SK-N-SH (cell line): Measurements from ENCODE around the gene THUMPD3. TPM values are rescaled to one million over a fixed set of nuclear protein-coding genes. Genes with fewer than 3 reads are reported as not detected.

Experiments
- CTCF ChIA-PET: fragments of 300-600, 350-600 bp; formaldehyde crosslinking; extraction: SDS; loops from one replicate; lab custom pipeline; 2021; lab: Yijun Ruan, JAX
- POLR2A ChIA-PET: fragments of 350-600 bp; sonication (Branson Sonifier 250); formaldehyde crosslinking; extraction: SDS; loops from one replicate; lab custom pipeline; 2020; ENCODE audit warnings: antibody characterized with exemption, inconsistent platforms; lab: Yijun Ruan, JAX
- DNase-seq: peaks from one replicate; pipeline ENCODE4 v3.0.0; 2012
- H2AFZ ChIP-seq: fragments of 200-600 bp; sonication (generic); 2 replicates; pipeline ENCODE4 v1.8.1; 2016; ENCODE audit warnings: antibody characterized with exemption, mild to moderate bottlenecking, low read depth
- H3F3A ChIP-seq: fragments of 200-600 bp; sonication (generic); replicated peaks from 2 replicates; pipeline ENCODE3; 2016; ENCODE audit warnings: antibody characterized with exemption, mild to moderate bottlenecking; ENCODE audit not compliant: insufficient read depth
- H3K27ac ChIP-seq, 2 experiments: fragments of 200-500 bp in 1 of 2; fragments of 200-600 bp in 1 of 2; sonication (Bioruptor generic) in 1 of 2; sonication (generic), shearing (Covaris generic) in 1 of 2; 2 replicates each; pipeline versions ENCODE4 v1.5.1 to v1.6.1; 2014 to 2016; ENCODE audit warnings: low read depth in 2 of 2, inconsistent platforms in 1 of 2, low read length in 1 of 2, mild to moderate bottlenecking in 1 of 2, mixed read lengths in 1 of 2
- H3K27me3 ChIP-seq: fragments of 200-600 bp; sonication (generic), shearing (Covaris generic); 2 replicates; pipeline ENCODE4 v1.6.1; 2016; ENCODE audit warnings: mixed run types; ENCODE audit not compliant: insufficient read depth
- H3K36me3 ChIP-seq, 2 experiments: fragments of 200-500 bp in 1 of 2; fragments of 200-600 bp in 1 of 2; sonication (Bioruptor generic) in 1 of 2; sonication (generic) in 1 of 2; replicated peaks in 1 of 2; 2 replicates each; pipeline versions ENCODE3 to v1.5.1; 2014 to 2016; ENCODE audit warnings: low read length in 1 of 2, mild to moderate bottlenecking in 1 of 2; ENCODE audit not compliant: insufficient read depth in 2 of 2, control insufficient read depth in 1 of 2
- H3K4me1 ChIP-seq, 2 experiments: fragments of 200-500 bp in 1 of 2; fragments of 200-600 bp in 1 of 2; sonication (Bioruptor generic) in 1 of 2; sonication (generic), shearing (Covaris generic) in 1 of 2; 2 replicates each; pipeline versions ENCODE4 v1.5.1 to v1.6.1; 2014 to 2016; ENCODE audit warnings: low read depth in 1 of 2, low read length in 1 of 2, mixed run types in 1 of 2; ENCODE audit not compliant: insufficient read depth in 2 of 2, control insufficient read depth in 1 of 2
- H3K4me2 ChIP-seq: fragments of 200-600 bp; sonication (generic), shearing (Covaris generic); 2 replicates; pipeline ENCODE4 v1.6.1; 2017; ENCODE audit warnings: mixed run types
- H3K4me3 ChIP-seq, 2 experiments: fragments of 200-500 bp in 1 of 2; fragments of 200-600 bp in 1 of 2; sonication (Bioruptor generic) in 1 of 2; sonication (generic), shearing (Covaris generic) in 1 of 2; 2 replicates each; pipeline versions ENCODE4 v1.5.1 to v1.8.1; 2014 to 2016; ENCODE audit warnings: low read depth in 2 of 2, inconsistent platforms in 1 of 2, low read length in 1 of 2, mild to moderate bottlenecking in 1 of 2, mixed read lengths in 1 of 2, moderate library complexity in 1 of 2
- H3K79me2 ChIP-seq: fragments of 200-600 bp; sonication (generic); 2 replicates; pipeline ENCODE4 v1.8.1; 2017; ENCODE audit warnings: mild to moderate bottlenecking; ENCODE audit not compliant: insufficient read depth
- H3K9ac ChIP-seq: fragments of 200-600 bp; sonication (generic); 2 replicates; pipeline ENCODE4 v1.6.1; 2017; ENCODE audit warnings: mixed run types
- H3K9me2 ChIP-seq: fragments of 200-600 bp; sonication (generic); 2 replicates; pipeline ENCODE4 v1.6.1; 2017; ENCODE audit warnings: mixed run types
- H3K9me3 ChIP-seq: fragments of 200-600 bp; sonication (generic); 2 replicates; pipeline ENCODE4 v1.6.1; 2017; ENCODE audit warnings: mixed run types, mild to moderate bottlenecking, moderate library complexity
- H4K20me1 ChIP-seq: fragments of 200-600 bp; sonication (generic); 2 replicates; pipeline ENCODE4 v1.6.1; 2017; ENCODE audit warnings: mild to moderate bottlenecking, mixed run types; ENCODE audit not compliant: insufficient read depth
- CHD2 ChIP-seq: fragments of 150-350 bp; IDR thresholded peaks from 2 replicates; pipeline ENCODE4 v1.6.1; 2018; ENCODE audit warnings: low read length; ENCODE audit not compliant: partially characterized antibody
- FOSL2 ChIP-seq: IDR thresholded peaks from 2 replicates; pipeline ENCODE4 v1.4.0; 2012; ENCODE audit warnings: low read depth, mild to moderate bottlenecking, moderate library complexity, borderline replicate concordance
- FOXJ3 ChIP-seq: sonication (generic); formaldehyde crosslinking; IDR thresholded peaks from 2 replicates; pipeline ENCODE4 v1.5.1; 2020; ENCODE audit warnings: mild to moderate bottlenecking, missing genetic modification reagents
- IRF3 ChIP-seq: fragments of 150-350 bp; IDR thresholded peaks from 2 replicates; pipeline ENCODE4 v1.6.1; 2016; ENCODE audit warnings: mild to moderate bottlenecking, low read depth, low read length
- JUND ChIP-seq: IDR thresholded peaks from 2 replicates; pipeline ENCODE4 v1.4.0; 2012
- MAX ChIP-seq: IDR thresholded peaks from 2 replicates; pipeline ENCODE4 v1.4.0; 2012; ENCODE audit warnings: low read depth
- MXI1 ChIP-seq: IDR thresholded peaks from 2 replicates; pipeline ENCODE4 v1.6.1; 2012; ENCODE audit warnings: mild to moderate bottlenecking, low read depth, low read length, improper control_type of control experiment
- NFIC ChIP-seq: IDR thresholded peaks from 2 replicates; pipeline ENCODE4 v1.4.0; 2012; ENCODE audit warnings: borderline replicate concordance
- POLR2AphosphoS5 ChIP-seq: IDR thresholded peaks from 2 replicates; pipeline ENCODE4 v1.6.1; 2012; ENCODE audit warnings: low read depth, low read length
- RAD21 ChIP-seq: IDR thresholded peaks from 2 replicates; pipeline ENCODE4 v1.6.1; 2012; ENCODE audit warnings: mild to moderate bottlenecking, low read length
- RCOR1 ChIP-seq: fragments of 150-350 bp; IDR thresholded peaks from 2 replicates; pipeline ENCODE4 v1.6.1; 2017; ENCODE audit warnings: antibody characterized with exemption, low read length
- REST ChIP-seq: IDR thresholded peaks from 2 replicates; pipeline ENCODE4 v1.6.1; 2012; ENCODE audit warnings: mild to moderate bottlenecking, low read depth, low read length, moderate library complexity
- RXRA ChIP-seq: IDR thresholded peaks from 2 replicates; pipeline ENCODE4 v1.4.0; 2012; ENCODE audit warnings: low read depth, mild to moderate bottlenecking, borderline replicate concordance
- SIN3A ChIP-seq: IDR thresholded peaks from 2 replicates; pipeline ENCODE4 v1.6.1; 2012; ENCODE audit warnings: low read depth, mild to moderate bottlenecking, low read length, moderate library complexity, borderline replicate concordance
- SMC3 ChIP-seq: IDR thresholded peaks from 2 replicates; pipeline ENCODE4 v1.6.1; 2012; ENCODE audit warnings: low read depth, low read length, improper control_type of control experiment
- TCF12 ChIP-seq: IDR thresholded peaks from 2 replicates; pipeline ENCODE4 v1.4.0; 2012
- TEAD4 ChIP-seq: IDR thresholded peaks from 2 replicates; pipeline ENCODE4 v1.4.0; 2012; ENCODE audit warnings: mild to moderate bottlenecking, borderline replicate concordance; ENCODE audit not compliant: insufficient read depth
- YY1 ChIP-seq: IDR thresholded peaks from 2 replicates; pipeline ENCODE4 v1.4.0; 2012; ENCODE audit warnings: low read depth, mild to moderate bottlenecking
- WGBS: methylation state at CpG from one replicate; pipeline ENCODE4 v1.1.6; 2017; ENCODE audit warnings: low lambda C conversion rate; 5-methylcytosine and 5-hydroxymethylcytosine counted together
- polyA plus RNA-seq, 3 experiments: library from polyadenylated mRNA; depleted of rRNA; stranded (reverse); fragments of >200 nt; gene quantifications; 2 replicates each; pipeline ENCODE4 v1.2.3, GENCODE V29; 2012
- TF ChIP-seq, protein P1 (sequence below): IDR thresholded peaks from 2 replicates; pipeline ENCODE4 v1.4.0; 2012; ENCODE audit warnings: low read depth, borderline replicate concordance
- TF ChIP-seq, protein P2 (sequence below): fragments of 200-600 bp; sonication (generic); IDR thresholded peaks from 2 replicates; pipeline ENCODE4 v1.6.1; 2017; ENCODE audit warnings: antibody characterized with exemption, mild to moderate bottlenecking, moderate library complexity
- TF ChIP-seq, protein P3 (sequence below): IDR thresholded peaks from 2 replicates; pipeline ENCODE4 v1.4.0; 2012; ENCODE audit warnings: low read depth, borderline replicate concordance
- TF ChIP-seq, protein P4 (sequence below): IDR thresholded peaks from 2 replicates; pipeline ENCODE4; 2012

Gene THUMPD3
- polyA plus RNA-seq, 1 of the 3 experiments (the other 2 are of a cell fraction), result 27.1 TPM

DNA sequence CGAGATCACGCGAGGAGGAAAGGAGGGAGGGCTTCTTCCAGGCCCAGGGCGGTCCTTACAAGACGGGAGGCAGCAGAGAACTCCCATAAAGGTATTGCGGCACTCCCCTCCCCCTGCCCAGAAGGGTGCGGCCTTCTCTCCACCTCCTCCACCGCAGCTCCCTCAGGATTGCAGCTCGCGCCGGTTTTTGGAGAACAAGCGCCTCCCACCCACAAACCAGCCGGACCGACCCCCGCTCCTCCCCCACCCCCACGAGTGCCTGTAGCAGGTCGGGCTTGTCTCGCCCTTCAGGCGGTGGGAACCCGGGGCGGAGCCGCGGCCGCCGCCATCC is 33.4 kb downstream of the THUMPD3 start:
- peak overlapping the region; percentile 95 for H3K9ac ChIP-seq
- no peak for DNase-seq
- peaks cover 41 to 42% of the 10 kb centered on the region in 2 experiments for H3K36me3 ChIP-seq
- H3K79me2 ChIP-seq, result peaks cover 87% of the 10 kb centered on the region
- no peak overlapping the region for H2AFZ ChIP-seq
- peaks cover 76% of the 10 kb centered on the region for H4K20me1 ChIP-seq
- H3K27me3 ChIP-seq, result no peaks in the 10 kb centered on the region
- peak overlapping the region; percentile 90 for H3K4me2 ChIP-seq
- peak overlapping the region; percentile 85 to 98 for H3K4me3 ChIP-seq
- ChIA-PET CTCF (interaction anchor here (0.6 to 2.3 kb wide), 6 partner anchors 13 to 743 kb away, joined by 3 to 8 read pairs (median 5); no protein-coding TSS in a partner anchor), POLR2A (interaction anchor here (0.5 to 3.5 kb wide), 16 partner anchors 8 to 731 kb away, joined by 3 to 39 read pairs (median 3); partner anchors contain the start of genes OGG1 and THUMPD3)
- no peaks in the 10 kb centered on the region for H3K9me3 ChIP-seq
- peak overlapping the region; percentile 96 to 99 for H3K27ac ChIP-seq
- H3F3A ChIP-seq, result peaks cover 46% of the 10 kb centered on the region
- 3% methylated on average over 6 of the region's 25 CpGs for WGBS
- H3K4me1 ChIP-seq, result peaks cover 20 to 30% of the 10 kb centered on the region in 2 experiments; a peak in 3 of 4 replicates
- H3K9me2 ChIP-seq, result no peaks in the 10 kb centered on the region
- TF ChIP-seq REST, result no peak
- TF ChIP-seq, protein P1, sequence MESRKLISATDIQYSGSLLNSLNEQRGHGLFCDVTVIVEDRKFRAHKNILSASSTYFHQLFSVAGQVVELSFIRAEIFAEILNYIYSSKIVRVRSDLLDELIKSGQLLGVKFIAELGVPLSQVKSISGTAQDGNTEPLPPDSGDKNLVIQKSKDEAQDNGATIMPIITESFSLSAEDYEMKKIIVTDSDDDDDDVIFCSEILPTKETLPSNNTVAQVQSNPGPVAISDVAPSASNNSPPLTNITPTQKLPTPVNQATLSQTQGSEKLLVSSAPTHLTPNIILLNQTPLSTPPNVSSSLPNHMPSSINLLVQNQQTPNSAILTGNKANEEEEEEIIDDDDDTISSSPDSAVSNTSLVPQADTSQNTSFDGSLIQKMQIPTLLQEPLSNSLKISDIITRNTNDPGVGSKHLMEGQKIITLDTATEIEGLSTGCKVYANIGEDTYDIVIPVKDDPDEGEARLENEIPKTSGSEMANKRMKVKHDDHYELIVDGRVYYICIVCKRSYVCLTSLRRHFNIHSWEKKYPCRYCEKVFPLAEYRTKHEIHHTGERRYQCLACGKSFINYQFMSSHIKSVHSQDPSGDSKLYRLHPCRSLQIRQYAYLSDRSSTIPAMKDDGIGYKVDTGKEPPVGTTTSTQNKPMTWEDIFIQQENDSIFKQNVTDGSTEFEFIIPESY, result peak; percentile 79; the same call in 1 of the 2 replicates
- peak; percentile 19; the same call in 1 of the 2 replicates for TF ChIP-seq SIN3A
- TF ChIP-seq RCOR1, result no peak
- no peak for TF ChIP-seq SMC3
- TF ChIP-seq MAX, result no peak
- TF ChIP-seq RAD21, result no peak
- TF ChIP-seq, protein P2, sequence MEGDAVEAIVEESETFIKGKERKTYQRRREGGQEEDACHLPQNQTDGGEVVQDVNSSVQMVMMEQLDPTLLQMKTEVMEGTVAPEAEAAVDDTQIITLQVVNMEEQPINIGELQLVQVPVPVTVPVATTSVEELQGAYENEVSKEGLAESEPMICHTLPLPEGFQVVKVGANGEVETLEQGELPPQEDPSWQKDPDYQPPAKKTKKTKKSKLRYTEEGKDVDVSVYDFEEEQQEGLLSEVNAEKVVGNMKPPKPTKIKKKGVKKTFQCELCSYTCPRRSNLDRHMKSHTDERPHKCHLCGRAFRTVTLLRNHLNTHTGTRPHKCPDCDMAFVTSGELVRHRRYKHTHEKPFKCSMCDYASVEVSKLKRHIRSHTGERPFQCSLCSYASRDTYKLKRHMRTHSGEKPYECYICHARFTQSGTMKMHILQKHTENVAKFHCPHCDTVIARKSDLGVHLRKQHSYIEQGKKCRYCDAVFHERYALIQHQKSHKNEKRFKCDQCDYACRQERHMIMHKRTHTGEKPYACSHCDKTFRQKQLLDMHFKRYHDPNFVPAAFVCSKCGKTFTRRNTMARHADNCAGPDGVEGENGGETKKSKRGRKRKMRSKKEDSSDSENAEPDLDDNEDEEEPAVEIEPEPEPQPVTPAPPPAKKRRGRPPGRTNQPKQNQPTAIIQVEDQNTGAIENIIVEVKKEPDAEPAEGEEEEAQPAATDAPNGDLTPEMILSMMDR, result no peak
- TF ChIP-seq NFIC, result no peak
- no peak for TF ChIP-seq IRF3
- no peak for TF ChIP-seq FOSL2
- TF ChIP-seq, protein P3, sequence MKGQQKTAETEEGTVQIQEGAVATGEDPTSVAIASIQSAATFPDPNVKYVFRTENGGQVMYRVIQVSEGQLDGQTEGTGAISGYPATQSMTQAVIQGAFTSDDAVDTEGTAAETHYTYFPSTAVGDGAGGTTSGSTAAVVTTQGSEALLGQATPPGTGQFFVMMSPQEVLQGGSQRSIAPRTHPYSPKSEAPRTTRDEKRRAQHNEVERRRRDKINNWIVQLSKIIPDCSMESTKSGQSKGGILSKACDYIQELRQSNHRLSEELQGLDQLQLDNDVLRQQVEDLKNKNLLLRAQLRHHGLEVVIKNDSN, result 0 out of 2 replicates have a peak, but pooled peaks have one; percentile 9
- TF ChIP-seq TEAD4, result no peak
- TF ChIP-seq MXI1, result no peak
- TF ChIP-seq TCF12, result no peak
- TF ChIP-seq RXRA, result no peak
- peak; percentile 30 for TF ChIP-seq CHD2
- no peak for TF ChIP-seq FOXJ3 (CRISPR knock-in tag)
- TF ChIP-seq, protein P4, sequence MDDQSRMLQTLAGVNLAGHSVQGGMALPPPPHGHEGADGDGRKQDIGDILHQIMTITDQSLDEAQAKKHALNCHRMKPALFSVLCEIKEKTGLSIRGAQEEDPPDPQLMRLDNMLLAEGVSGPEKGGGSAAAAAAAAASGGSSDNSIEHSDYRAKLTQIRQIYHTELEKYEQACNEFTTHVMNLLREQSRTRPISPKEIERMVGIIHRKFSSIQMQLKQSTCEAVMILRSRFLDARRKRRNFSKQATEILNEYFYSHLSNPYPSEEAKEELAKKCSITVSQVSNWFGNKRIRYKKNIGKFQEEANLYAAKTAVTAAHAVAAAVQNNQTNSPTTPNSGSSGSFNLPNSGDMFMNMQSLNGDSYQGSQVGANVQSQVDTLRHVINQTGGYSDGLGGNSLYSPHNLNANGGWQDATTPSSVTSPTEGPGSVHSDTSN, result no peak
- no peak for TF ChIP-seq JUND
- TF ChIP-seq POLR2AphosphoS5, result peak; percentile 8; the same call in 1 of the 2 replicates
- no peak for TF ChIP-seq YY1
